CD4-positive, alpha-beta T cell treated with Interleukin-4 for 4 hours (primary cell): ENCODE data around the gene ADTRP.

Source experiments
- DNase-seq: peaks from one replicate; pipeline ENCODE4 v3.0.0-alpha.2; 2020

The ADTRP gene

GRCh38 chr6:11722805-11723631 lies 55.6 kb downstream of the ADTRP start:
- DNase-seq: peak; percentile 12

GRCh38 chr6:11722220-11722619 lies 56.4 kb downstream of the ADTRP start:
- no peak for DNase-seq

GRCh38 chr6:11718463-11718862 lies 60.1 kb downstream of the ADTRP start:
- no peak for DNase-seq

GRCh38 chr6:11718031-11718430 lies 60.6 kb downstream of the ADTRP start:
- no peak for DNase-seq

GRCh38 chr6:11714798-11715285 lies 63.8 kb downstream of the ADTRP start:
- DNase-seq: no peak

- DNase-seq: peak; percentile 64
Measured at GRCh38 chr6:11714116-11714797, 64.3 kb downstream of the ADTRP start.

- DNase-seq: no peak
Measured at GRCh38 chr6:11712760-11713159, 65.8 kb downstream of the ADTRP start.

GRCh38 chr6:11711984-11712711 lies 66.5 kb downstream of the ADTRP start:
- DNase-seq: no peak

- DNase-seq: peak; percentile 34
Measured at GRCh38 chr6:11711003-11711983, 67.3 kb downstream of the ADTRP start.

- peak; percentile 52 for DNase-seq
Measured at GRCh38 chr6:11710311-11710761, 68.3 kb downstream of the ADTRP start.

GRCh38 chr6:11706171-11706570 lies 72.4 kb downstream of the ADTRP start:
- DNase-seq: no peak

GRCh38 chr6:11705483-11705882 lies 73.1 kb downstream of the ADTRP start:
- DNase-seq: no peak

- DNase-seq: no peak
Measured at GRCh38 chr6:11705069-11705468, 73.5 kb downstream of the ADTRP start.

GRCh38 chr6:11703725-11704124 lies 74.9 kb downstream of the ADTRP start:
- DNase-seq: no peak

- DNase-seq: no peak
Measured at GRCh38 chr6:11702500-11703130, 76.0 kb downstream of the ADTRP start.

GRCh38 chr6:11702089-11702488 lies 76.5 kb downstream of the ADTRP start:
- DNase-seq: no peak

GRCh38 chr6:11701573-11701972 lies 77.0 kb downstream of the ADTRP start:
- no peak for DNase-seq

GRCh38 chr6:11700118-11700718 lies 78.4 kb downstream of the ADTRP start:
- peak; percentile 49 for DNase-seq

- no peak for DNase-seq
Measured at GRCh38 chr6:11699576-11699975, 79.0 kb downstream of the ADTRP start.

GRCh38 chr6:11692451-11693376 lies 85.9 kb downstream of the ADTRP start:
- DNase-seq: no peak
